GM21390 (cell line): ENCODE measurements around the gene SPI1.

ENCODE experiments used
- ATAC-seq: cut with Tn5 transposase; IDR thresholded peaks from one replicate; pipeline ENCODE4 v1.9.1; 2021; ENCODE audit not compliant: unreplicated experiment

SPI1 gene

GRCh38 chr11:47407746-47408590 lies 29.6 kb upstream of the SPI1 start, which contains the start of gene SLC39A13:
SLC39A13 (plus strand) TSS chr11:47408590; CDS start chr11:47410095, 1,505 bp downstream.
- peak; percentile 85 for ATAC-seq

GRCh38 chr11:47406896-47407745 lies 28.8 kb upstream of the SPI1 start:
- ATAC-seq: no peak

GRCh38 chr11:47403571-47403970 lies 25.2 kb upstream of the SPI1 start:
- ATAC-seq: no peak

GRCh38 chr11:47403135-47403534 lies 24.8 kb upstream of the SPI1 start:
- no peak for ATAC-seq

- ATAC-seq: peak; percentile 68
Measured at GRCh38 chr11:47400768-47401279, 22.5 kb upstream of the SPI1 start.

GRCh38 chr11:47399860-47400767 lies 21.8 kb upstream of the SPI1 start:
- peak; percentile 41 for ATAC-seq

GRCh38 chr11:47398551-47398950 lies 20.2 kb upstream of the SPI1 start:
- ATAC-seq: no peak

GRCh38 chr11:47398011-47398410 lies 19.7 kb upstream of the SPI1 start:
- no peak for ATAC-seq

- no peak for ATAC-seq
Measured at GRCh38 chr11:47396049-47396320, 17.6 kb upstream of the SPI1 start.

- no peak for ATAC-seq
Measured at GRCh38 chr11:47395223-47396048, 17.1 kb upstream of the SPI1 start.

- ATAC-seq: peak; percentile 73
Measured at GRCh38 chr11:47394322-47395222, 16.2 kb upstream of the SPI1 start.

GRCh38 chr11:47394050-47394321 lies 15.6 kb upstream of the SPI1 start:
- ATAC-seq: no peak

GRCh38 chr11:47393163-47394049 lies 15.1 kb upstream of the SPI1 start:
- ATAC-seq: no peak

GRCh38 chr11:47392546-47393162 lies 14.3 kb upstream of the SPI1 start:
- ATAC-seq: no peak

- ATAC-seq: no peak
Measured at GRCh38 chr11:47391711-47392432, 13.5 kb upstream of the SPI1 start.

- ATAC-seq: no peak
Measured at GRCh38 chr11:47391077-47391583, 12.8 kb upstream of the SPI1 start.

GRCh38 chr11:47390422-47390760 lies 12.0 kb upstream of the SPI1 start:
- no peak for ATAC-seq
